Left lung (tissue), 10 donors: ENCODE results near the gene IL17B. TPM values are rescaled to one million over a fixed set of nuclear protein-coding genes. Genes with fewer than 3 reads are reported as not detected.

ENCODE experiments used
- ATAC-seq: fragments of 200-7000 bp; cut with Tn5 transposase; one replicate; pipeline ENCODE4 v1.9.1; 2020; ENCODE audit warnings: moderate library complexity
- DNase-seq, 4 donors: peaks; one replicate each; pipeline ENCODE4 v3.0.0-alpha.2; 2013 to 2020
- H3K27ac ChIP-seq, 2 donors: fragments of 200-600 bp; sonication (generic) in 1 of 2; one replicate each; pipeline versions ENCODE4 v1.5.0 to v1.8.0; 2020 to 2021
- H3K27me3 ChIP-seq, 2 donors: fragments of 200-600 bp; sonication (generic) in 1 of 2; one replicate each; pipeline versions ENCODE4 v1.5.0 to v1.8.0; 2020 to 2021
- H3K36me3 ChIP-seq, 2 donors: fragments of 200-600 bp; sonication (generic) in 1 of 2; one replicate each; pipeline versions ENCODE4 v1.5.0 to v1.8.0; 2020 to 2021
- H3K4me1 ChIP-seq, 2 donors: fragments of 200-600 bp; one replicate each; pipeline ENCODE4 v1.8.0; 2021
- H3K4me3 ChIP-seq, 2 donors: fragments of 200-600 bp; sonication (generic) in 1 of 2; one replicate each; pipeline versions ENCODE4 v1.5.0 to v1.8.0; 2020 to 2021; ENCODE audit warnings: mild to moderate bottlenecking in 1 of 2
- H3K9me3 ChIP-seq, 2 donors: fragments of 200-600 bp; sonication (generic) in 1 of 2; one replicate each; pipeline versions ENCODE4 v1.5.0 to v1.8.0; 2020 to 2021
- CTCF ChIP-seq, 2 donors: fragments of 200-600 bp; sonication (generic) in 1 of 2; IDR thresholded peaks; one replicate each; pipeline versions ENCODE4 v1.5.0 to v1.8.0; 2021; ENCODE audit warnings: antibody characterized with exemption in 2 of 2
- intact Hi-C, 2 donors: fragments of 100-400 bp; cut with DNase I; formaldehyde crosslinking; loops; one replicate each; pipeline versions ENCODE4 v1.11.2 to v1.14.2; 2022
- polyA plus RNA-seq, 6 donors: library from polyadenylated mRNA; unstranded; fragments of 120-200 nt; gene quantifications; one replicate each; pipeline ENCODE4 v1.2.1, GENCODE V29; 2013; ENCODE audit not compliant: insufficient read length in 6 of 6
- total RNA-seq, 2 donors: library from RNA; stranded (reverse); fragmentation: NEBNext Ultra II Directional; extraction: Animal tissue kit (Norgen Biotek cat#: 25700); gene quantifications; one replicate each; pipeline ENCODE4 v1.2.1, GENCODE V29; 2021
- donor health status: DM: no; HTN: yes; CAD: no.
- donor health status: DM: no; HTN: no; CAD: no.

The IL17B gene
- total and polyA plus RNA-seq, 8 donors, result 0.42 to 1.9 (median 1.4) TPM; not detected in 1

GRCh38 chr5:149376711-149377447 is 2.2 kb downstream of the IL17B start:
- no peaks in the 10 kb centered on the region for H3K27me3 ChIP-seq
- H3K4me1 ChIP-seq, result peaks cover 0 to 5% of the 10 kb centered on the region in 2 donors
- H3K4me3 ChIP-seq, result no peak overlapping the region
- ATAC-seq (no peak), DNase-seq (no peak)
- no peaks in the 10 kb centered on the region for H3K36me3 ChIP-seq
- intact Hi-C loops, result no loop called here
- no peaks in the 10 kb centered on the region for H3K9me3 ChIP-seq
- H3K27ac ChIP-seq, result no peak overlapping the region
- no peak for TF ChIP-seq CTCF (IDR thresholded peaks at IDR 0.05)

GRCh38 chr5:149376104-149376503 is 3.0 kb downstream of the IL17B start:
- H3K36me3 ChIP-seq, result no peaks in the 10 kb centered on the region
- H3K9me3 ChIP-seq, result no peaks in the 10 kb centered on the region
- intact Hi-C loops, result no loop called here
- no peak overlapping the region for H3K27ac ChIP-seq
- ATAC-seq (no peak), DNase-seq (no peak)
- no peaks in the 10 kb centered on the region for H3K27me3 ChIP-seq
- H3K4me3 ChIP-seq, result no peak overlapping the region
- H3K4me1 ChIP-seq, result peaks cover 0 to 1% of the 10 kb centered on the region in 2 donors
- no peak for TF ChIP-seq CTCF (IDR thresholded peaks at IDR 0.05)

GRCh38 chr5:149375434-149375833 is 3.7 kb downstream of the IL17B start:
- intact Hi-C loops, result no loop called here
- Histone ChIP-seq H3K4me1 (peaks cover 0 to 8% of the 10 kb centered on the region in 2 donors), H3K27me3 (no peaks in the 10 kb centered on the region), H3K4me3 (no peak overlapping the region), H3K36me3 (no peaks in the 10 kb centered on the region), H3K9me3 (no peaks in the 10 kb centered on the region), H3K27ac (no peak overlapping the region)
- DNase-seq (no peak), ATAC-seq (no peak)
- TF ChIP-seq CTCF (IDR thresholded peaks at IDR 0.05), result no peak

GRCh38 chr5:149374801-149375200 is 4.3 kb downstream of the IL17B start:
- intact Hi-C loops, result loop anchor here in 1 of 2 donors (5.0 kb wide), 2 partner anchors 58 to 192 kb away; no protein-coding TSS in a partner anchor
- TF ChIP-seq CTCF (IDR thresholded peaks at IDR 0.05), result no peak
- no peak for ATAC-seq
- no peak overlapping the region for H3K27ac ChIP-seq
- no peak overlapping the region for H3K4me3 ChIP-seq
- no peak for DNase-seq
- no peaks in the 10 kb centered on the region for H3K27me3 ChIP-seq
- no peaks in the 10 kb centered on the region for H3K36me3 ChIP-seq
- peaks cover 0 to 8% of the 10 kb centered on the region in 2 donors for H3K4me1 ChIP-seq
- H3K9me3 ChIP-seq, result no peaks in the 10 kb centered on the region

- no peak for TF ChIP-seq CTCF (IDR thresholded peaks at IDR 0.05)
- intact Hi-C loops, result loop anchor here in 1 of 2 donors (5.0 kb wide), 2 partner anchors 57 to 193 kb away; no protein-coding TSS in a partner anchor
- no peak overlapping the region for H3K4me3 ChIP-seq
- no peaks in the 10 kb centered on the region for H3K9me3 ChIP-seq
- peaks cover 0 to 8% of the 10 kb centered on the region in 2 donors for H3K4me1 ChIP-seq
- no peak overlapping the region for H3K27ac ChIP-seq
- ATAC-seq (no peak), DNase-seq (no peak)
- no peaks in the 10 kb centered on the region for H3K36me3 ChIP-seq
- H3K27me3 ChIP-seq, result no peaks in the 10 kb centered on the region
Measured at GRCh38 chr5:149374303-149374702, 4.8 kb downstream of the IL17B start.
